Stimulated activated CD4-positive, alpha-beta T cell treated with anti-CD3 and anti-CD28 coated beads, Interleukin-2, amount 100 ng/mL, for 24 hours (primary cell): Measurements from ENCODE around the gene SOX5.
"Not testable (repeated sequence)": the region's sequence is repeated elsewhere in the genome, so short reads cannot be mapped to it uniquely, and the experiment has no call there.

Experiments used
- DNase-seq, 2 donors: peaks; one replicate each; pipeline ENCODE4 v3.0.0-alpha.2; 2020

Gene SOX5

DNA sequence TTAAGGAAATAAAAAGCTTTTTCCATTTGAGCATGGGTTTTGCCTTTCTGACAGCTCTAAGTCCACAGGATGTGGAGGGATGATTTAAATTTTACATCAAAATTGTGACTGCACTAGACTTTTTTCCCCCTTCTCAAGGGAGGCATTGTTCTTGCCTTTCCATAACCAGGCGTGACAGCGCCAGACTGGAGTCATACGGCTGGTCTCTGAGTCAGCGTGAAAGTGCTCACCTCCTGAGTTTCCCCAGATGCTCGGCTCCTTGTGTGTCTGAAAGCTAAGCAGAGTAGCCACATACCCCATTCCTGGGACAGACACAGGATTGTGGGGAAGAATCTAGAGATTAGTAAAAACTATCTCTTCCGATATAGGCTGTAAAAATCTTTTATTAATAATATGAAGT lies 43.1 kb downstream of the SOX5 start:
- no peak for DNase-seq

DNA sequence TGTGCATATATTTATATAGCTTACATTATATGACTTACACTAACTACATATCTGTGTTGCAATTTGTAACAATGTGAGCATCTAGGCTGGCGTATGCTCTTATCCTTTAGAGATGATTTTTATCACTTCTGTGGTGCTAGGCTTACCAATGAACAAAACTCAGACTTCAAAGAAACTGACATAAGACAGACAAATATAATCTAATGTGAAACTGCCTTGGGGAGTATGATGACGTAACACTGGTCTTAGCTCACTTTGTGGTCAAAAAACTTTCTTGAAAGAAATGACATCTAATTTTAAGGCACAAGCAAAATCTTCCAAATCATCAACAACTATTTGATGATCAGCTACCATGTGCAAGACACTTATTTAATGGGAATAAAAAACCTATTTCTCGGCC lies 50.0 kb downstream of the SOX5 start:
- DNase-seq, result no peak

DNA sequence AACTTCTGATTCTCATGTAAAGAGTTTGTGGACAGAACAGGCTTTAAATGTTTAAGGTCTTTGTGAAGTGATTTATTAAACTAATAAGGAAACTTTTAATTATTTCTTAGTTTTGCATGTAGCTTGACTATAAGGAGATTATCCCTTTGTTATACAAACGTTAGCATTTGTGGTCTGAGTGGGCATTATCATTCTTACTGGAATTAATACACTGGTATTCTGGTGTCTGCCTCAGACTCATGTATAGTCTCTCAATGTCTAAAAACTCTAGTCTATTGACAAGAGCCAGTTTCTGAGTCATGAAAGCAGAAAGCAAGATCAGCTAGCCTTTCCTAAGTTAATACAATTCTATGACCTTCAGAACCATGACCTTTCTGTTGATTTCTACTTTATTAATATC lies 51.3 kb downstream of the SOX5 start:
- no peak for DNase-seq

DNA sequence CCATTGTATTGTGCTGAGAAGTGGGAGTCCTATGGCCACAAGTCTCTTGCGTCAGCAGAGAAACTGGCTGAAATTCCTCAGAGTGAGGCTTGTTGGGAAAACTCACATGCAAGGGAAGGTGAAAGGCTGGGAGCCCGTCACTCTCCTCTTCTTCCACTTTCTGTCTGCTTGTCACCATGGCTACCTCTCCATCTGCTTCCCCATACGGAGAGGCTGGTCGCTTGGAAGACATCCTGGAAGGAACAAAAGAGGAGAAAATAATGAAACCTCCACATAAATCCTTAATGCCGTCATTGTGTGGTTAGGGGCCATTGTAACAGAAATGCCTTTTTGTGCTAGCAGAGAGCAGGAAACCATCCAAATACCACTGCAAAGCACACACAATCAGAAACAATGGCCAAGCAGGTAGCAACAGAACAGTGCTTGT lies 53.7 kb downstream of the SOX5 start:
- DNase-seq, result no peak

DNA sequence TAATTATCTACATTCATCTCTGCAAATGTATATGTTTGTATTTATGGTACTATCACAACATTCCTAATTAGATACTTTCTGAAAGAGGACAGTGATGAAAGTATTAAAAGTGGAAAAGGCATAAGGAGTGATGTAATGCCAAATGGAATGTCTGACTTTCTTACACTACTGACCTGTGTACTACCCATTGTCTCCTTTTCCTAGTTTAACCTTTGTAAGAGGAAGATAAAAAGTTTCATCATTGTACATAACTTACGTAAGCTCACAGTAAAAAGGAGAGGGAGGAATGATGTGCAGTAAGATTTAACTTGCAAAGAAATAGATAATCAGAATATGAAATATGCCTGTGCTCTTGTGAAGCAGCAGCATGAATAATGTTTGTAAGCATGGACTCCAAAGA lies 55.9 kb downstream of the SOX5 start:
- no peak for DNase-seq

DNA sequence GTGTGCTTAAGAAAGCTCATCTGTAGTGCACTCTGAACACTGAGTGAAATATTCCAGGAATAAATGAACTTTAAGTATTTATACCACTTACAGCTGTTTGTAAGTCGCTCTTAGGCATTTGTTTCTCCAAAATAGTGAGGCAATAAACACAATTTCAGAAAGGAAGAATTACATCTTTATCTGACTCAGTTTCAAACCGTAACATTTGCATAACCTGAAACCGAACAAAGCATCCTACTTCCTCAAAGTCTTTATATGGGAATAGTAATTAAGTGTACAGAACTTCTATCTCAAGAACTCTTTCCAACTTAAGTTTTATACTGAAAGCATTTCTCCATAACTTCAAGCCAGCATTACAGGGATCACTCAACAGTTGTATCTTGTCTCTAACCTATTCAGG lies 58.4 kb downstream of the SOX5 start:
- DNase-seq, result no peak

DNA sequence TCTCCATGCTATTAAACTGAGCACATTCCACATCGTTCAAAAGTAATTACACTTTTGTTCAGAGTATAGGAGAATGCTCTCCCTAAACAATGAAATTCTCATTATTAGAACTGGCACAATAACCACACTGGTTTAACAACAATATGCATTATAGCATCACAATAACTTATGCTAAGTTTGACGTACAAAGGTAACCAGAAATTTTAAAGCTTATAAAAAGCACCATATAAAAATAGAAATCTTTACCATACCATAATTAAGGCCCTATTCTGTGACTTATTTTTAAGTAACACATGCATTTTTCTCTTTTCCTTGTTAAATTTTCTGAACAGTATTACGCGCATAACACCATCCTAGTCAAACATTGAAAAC lies 60.4 kb downstream of the SOX5 start:
- DNase-seq, result no peak

DNA sequence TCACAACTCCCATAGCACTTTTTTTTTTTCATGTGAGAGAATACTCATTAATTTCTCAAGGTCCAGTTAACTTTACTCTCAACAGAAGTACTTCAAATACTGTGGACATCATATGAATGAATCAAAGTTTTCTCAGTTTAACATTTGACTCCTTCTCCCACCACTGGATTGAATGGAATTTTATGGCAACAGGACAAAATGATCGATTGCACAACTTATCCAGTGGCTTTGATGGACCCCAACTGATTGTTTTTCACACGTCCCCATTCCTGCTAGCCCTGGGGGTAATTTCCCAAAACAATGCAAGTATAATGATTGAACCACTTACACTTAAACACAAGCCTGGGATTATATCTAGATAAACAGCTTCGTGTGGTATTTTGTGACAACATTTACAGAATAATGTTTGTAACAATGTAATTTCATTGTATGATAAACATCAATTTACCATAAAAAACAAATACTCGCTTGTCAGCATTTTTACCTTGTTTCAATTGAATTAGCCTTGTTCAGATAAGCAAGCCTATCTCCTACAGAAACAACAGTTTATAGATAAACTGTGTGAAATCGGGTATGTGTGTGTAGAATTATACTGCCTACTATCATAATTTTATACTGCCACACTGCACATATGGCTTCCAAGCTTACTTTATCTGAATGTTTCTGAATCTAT lies 60.9 kb downstream of the SOX5 start:
- DNase-seq, result no peak

DNA sequence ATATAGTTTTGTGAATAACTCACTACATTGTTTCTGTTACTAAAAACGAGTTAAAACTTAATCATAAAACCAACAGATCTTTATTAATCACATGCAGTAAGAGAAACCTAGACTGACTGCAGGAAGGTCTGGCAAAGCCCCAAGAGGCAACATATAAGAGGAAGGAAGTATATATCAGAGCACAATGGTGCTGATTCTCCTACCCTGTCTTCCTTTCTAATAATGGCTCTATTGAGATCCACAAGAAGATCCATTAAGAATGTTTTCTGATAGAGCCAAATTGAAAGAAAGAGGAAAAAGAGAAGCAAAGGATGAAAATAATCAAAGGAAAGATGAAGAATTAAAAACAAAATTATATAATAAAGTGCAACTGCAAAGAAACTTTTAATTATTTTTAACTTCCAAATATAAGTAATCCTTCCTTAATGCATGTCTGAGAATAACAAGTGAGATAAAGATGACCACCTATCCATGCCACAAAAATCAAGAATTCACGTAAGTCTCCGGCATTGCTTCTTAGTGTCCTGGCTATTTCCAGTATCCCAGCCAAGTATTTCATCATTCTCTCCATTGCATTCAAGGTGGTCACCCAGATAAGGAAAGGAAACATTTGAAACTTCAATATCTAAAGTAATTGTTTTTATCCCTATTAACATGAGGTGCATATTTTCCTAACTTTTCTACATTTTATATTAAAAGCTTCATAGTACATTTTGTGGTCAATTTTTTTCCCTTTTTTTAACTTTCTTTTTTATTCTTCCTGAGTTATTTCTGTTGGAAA lies 62.2 kb downstream of the SOX5 start:
- DNase-seq, result no peak

DNA sequence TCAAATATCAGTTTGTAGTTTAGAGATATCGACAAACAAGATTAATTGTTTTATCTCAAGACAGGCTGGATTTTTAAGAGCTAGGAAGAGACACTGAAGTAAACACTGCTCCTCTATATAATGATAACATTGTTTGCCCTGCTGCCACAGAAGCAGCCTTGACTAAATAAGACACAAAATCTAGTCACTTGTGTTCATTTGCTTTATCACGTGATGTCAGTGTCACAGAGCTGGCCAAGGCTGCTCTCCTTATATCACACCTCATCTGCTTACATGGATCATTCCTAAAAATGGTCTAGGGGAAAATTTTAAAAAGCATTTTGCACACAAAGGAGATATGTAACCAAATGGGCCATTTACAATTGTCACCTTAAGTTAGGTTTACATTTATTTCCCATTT lies 64.1 kb downstream of the SOX5 start:
- DNase-seq, result no peak

DNA sequence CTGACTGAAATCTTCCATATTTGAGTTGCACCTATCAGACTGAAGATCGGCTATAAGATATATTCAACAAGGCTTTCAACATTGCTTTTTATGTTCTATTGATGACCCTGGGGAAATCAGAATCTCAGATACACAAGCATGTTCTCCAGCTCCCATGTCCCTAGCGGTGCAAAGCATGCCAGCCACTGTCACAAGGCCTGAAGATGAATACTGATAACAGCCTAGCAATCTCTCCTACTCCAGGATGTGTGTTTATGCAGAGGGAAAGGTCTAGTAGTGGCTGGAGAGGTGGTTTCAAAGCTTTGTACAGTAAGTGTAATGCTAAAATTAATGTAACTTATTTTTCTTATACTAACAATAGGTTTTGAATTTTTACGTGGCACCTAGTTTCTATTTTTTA lies 64.6 kb downstream of the SOX5 start:
- no peak for DNase-seq

DNA sequence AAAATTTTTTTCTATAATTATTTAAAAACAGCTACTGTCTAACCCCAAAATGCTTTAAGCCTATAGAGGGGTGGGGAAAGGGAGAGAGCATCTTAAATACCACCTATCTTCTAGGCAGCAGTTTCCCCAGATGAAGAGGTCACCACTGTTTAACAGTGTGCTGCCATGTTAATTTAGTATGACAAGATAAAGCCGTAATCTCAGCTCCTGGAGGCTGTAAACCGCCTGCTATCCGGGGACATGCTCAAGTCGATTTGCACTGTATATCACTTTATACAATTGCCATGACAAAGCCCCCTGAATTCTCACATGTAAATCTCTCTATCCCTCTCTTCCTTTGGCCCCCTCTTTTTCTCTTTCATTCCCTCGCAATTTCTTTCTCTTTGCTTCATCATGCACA lies 68.5 kb downstream of the SOX5 start:
- DNase-seq, result no peak

DNA sequence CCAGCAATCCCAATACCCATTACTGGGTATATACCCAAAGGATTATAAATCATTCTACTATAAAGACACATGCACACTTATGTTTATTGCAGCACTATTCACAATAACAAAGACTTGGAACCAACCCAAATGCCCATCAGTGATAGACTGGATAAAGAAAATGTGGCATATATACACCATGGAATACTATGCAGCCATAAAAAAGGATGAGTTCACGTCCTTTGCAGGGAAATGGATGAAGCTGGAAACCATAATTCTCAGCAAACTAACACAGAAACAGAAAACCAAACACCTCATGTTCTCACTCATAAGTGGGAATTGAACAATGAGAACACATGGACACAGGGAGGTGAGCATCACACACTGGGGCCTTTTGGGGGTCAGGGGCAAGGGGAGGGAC lies 72.9 kb downstream of the SOX5 start:
- DNase-seq, result not testable (repeated sequence)

DNA sequence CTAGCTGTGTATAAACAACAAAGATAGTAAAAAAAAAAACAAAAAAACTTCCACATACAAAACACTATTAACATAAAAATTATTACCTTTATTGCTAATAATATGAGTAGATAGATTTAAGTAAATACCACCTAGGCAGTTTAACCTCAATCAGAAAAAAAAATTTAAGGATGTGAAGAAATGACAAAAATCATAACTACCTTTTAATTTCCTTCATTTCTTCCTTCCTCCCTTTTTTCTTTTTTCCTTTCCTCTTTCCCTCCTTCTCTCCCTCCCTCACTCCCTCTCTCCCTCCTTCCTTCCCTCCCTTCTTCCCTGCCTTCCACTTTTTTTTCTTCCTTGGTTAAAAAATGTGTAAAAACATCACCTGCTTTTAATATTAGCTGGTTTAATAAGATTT lies 81.7 kb downstream of the SOX5 start:
- no peak for DNase-seq

DNA sequence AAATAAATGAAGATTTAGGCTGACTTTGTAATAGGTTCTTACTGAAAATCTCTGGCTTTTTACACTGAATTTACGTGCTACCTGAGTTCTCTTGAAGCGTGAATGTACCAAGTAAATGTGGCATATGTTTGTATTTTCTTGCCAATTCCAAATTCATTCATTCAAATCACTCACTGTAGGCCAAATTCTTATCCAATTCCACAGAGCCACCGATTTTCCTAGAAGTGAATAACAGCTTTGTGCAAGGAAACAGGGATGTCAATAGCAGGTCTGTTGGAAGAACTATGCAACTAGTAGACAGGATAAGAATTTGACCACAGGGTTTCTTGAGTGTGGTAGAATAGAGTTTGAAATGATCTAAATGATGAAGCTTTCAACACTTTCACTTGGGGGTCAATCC lies 86.8 kb downstream of the SOX5 start:
- DNase-seq, result no peak

DNA sequence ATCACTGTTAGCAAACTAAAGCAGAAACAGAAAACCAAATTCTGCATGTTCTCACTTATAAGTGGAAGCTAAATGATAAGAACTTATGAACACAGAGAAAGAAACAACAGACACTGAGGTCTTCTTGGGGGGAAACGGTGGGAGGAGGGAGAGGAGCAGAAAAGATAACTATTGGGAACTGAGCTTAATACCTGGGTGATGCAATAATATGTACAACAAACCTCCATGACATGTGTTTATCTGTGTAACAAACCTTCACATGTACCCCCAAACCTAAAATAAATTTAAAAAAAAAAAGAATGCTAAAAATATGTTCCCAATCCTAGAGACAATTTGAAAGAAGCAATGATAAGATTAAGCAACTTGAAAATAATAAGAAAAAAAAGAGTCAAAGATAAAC lies 89.5 kb downstream of the SOX5 start:
- DNase-seq, result no peak

DNA sequence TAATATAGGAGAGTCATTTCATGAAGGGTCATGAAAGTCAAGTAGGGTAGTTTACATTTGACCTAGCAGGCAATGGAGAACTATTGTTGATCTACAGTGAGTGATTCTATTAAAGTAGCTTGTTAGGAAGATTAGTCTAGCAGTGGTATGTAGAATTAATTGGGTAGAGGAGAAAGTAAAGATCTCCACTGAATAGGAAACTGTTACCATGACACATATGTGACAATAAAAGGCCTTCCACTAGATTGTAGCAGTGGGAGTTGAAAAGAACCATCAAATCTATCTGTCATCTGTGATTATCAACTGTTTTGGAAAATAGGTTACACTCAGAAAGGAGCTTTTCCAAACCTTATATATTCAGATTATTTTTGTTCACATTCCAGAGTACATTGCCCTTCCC lies 92.3 kb downstream of the SOX5 start:
- no peak for DNase-seq

DNA sequence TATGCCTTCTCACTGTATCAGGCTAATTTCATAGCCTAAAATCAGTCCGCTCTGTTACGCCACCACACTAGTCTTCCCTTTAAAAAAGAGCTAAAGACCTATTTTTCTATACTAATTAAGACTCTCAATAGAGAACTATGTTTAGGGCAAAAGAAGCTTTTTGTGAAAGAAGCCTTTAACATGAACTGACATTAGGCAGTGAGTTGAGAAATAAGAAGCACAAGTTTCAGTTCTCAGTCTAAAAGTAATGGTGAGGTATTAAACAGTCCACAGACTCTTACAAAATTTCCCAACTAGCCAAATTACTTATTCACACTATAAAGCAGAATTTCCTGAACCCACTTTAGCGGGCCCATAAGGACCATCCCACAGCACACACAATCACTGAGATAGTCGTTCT lies 93.7 kb downstream of the SOX5 start:
- DNase-seq, result no peak

DNA sequence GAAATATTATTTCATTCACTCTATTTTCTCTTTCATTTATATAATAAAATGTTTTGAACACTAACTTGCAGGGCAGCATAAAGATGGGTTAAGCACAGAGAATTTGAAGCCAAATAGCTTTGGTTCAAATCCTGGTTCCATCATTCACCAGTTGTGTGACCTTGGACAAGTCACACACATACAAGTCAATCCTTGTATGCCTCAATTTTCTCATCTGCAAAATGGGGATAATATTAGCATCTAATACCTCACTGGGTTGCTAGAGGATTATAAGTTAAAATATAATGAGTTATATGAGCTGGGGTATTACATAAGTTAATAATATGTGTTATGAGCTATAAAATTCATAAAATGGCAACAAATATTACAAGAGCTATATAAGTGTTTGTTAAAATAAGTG lies 94.9 kb downstream of the SOX5 start:
- no peak for DNase-seq

DNA sequence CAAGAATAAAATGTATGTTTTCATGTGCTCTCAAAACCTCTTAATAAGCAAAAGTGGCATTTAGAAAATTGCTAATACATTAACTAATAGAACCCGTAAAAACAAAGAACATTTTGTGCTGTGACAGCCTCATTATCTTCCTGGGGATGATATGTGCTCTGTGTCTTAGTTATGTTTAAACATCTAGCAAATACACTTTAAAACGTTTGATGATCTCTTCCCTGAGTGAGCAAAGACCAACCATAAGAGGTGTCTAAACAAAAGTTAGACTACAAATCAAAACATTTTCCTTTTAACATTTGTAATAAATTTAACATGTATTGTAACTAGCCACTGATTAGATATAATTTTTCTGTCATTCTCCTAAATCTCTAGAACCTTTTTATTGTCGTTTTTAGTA lies 95.8 kb downstream of the SOX5 start:
- DNase-seq, result no peak

DNA sequence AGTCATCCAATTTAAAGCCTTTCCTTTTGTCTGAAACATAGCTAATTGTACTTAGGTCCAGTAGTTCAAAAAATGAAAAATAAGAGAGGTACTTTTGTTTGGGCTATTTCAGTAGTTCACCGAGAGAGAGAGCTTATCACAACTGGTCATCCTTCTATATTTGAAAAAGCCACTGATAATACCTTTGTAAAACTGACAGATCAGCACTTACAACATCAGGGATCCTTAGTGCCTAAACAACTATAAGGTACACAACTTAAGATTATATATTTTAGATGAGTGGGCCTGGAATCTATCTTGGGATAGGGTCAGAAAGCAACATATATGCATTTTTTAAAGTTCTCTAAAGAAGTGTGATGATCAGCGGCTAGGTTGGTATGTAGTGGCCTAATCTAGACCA lies 97.9 kb downstream of the SOX5 start:
- no peak for DNase-seq

DNA sequence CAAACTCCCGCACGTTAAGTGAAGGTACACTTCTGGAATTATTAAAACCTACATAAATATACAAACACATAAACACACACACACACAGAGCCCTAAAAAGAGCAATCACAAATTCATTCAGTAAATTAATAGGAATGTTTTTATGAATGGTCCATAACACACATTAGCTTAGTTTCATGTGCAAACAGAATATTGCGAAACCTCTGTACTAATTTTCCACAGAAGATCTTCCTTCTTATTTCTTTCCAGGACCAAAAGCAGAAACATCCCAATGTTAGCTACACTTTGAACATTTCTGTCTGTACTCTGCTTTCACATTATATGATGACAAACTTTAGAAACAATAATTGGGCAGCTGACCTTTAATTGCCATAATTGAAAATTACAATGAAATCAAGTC lies 101.6 kb downstream of the SOX5 start:
- no peak for DNase-seq

DNA sequence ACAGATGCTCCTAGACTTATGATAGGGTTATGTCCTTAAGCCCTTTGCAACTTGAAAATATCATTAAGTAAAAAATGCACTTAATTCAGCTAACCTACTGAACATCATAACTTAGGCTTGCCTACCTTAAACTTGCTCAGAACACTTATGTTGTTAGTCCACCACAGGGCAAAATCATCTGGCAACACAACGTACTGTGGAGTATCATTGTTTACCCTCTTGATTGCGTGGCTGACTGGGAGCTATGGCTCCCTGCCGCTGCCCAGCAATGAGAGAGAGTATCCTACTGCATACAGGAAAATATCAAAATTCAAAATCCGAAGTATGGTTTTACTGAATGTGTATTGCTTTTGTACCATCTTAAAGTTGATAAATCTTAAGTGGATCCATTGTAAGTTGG lies 105.5 kb downstream of the SOX5 start:
- no peak for DNase-seq

DNA sequence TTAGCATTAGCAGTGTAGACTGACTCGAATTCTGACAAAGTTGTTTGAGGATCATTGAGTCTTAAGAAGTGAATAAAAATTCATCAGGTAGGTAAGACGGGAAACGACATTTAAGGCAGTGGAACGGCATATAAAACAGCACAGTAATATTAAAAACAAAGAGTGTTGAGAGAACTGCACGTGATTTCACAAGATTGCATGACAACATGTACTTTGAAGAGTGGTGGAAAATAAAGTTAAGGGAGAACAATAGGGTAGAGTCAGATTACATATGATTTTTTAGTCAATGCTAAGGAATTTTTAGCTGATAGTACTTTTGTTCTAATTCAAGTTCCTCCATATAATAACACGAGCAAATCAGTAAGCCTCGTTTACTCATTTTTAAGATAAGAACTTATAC lies 115.4 kb downstream of the SOX5 start:
- no peak for DNase-seq

DNA sequence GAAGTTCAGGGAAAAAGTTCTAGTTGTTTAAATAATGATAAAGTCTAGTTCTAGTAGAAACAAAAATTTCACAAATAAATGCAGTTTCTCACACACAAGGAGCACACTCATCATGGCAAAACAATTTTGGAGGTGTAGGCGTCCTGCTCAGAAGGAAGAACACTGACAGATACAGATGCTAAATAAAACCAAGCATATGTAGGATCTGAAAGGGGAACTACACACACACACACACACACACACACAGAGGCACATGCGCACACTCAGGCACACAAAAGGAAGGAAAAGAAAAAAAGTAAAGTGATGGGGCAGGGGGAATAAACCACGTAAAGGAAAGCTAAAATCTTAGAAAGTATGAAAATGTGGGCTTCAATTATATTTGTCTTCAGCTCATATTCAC lies 117.7 kb downstream of the SOX5 start:
- no peak for DNase-seq
